GM10248 (cell line): ENCODE measurements around the gene LYRM4.

ENCODE experiments used
- CTCF ChIA-PET: fragments of 300-600 bp; sonication (Branson Sonifier 250); formaldehyde crosslinking; extraction: SDS; loops from one replicate; lab custom pipeline; 2021; ENCODE audit warnings: antibody characterized with exemption; lab: Yijun Ruan, JAX
- POLR2A ChIA-PET: fragments of 350-650 bp; sonication (Branson Sonifier 250); formaldehyde crosslinking; extraction: SDS; loops from one replicate; lab custom pipeline; 2020; ENCODE audit warnings: antibody characterized with exemption; lab: Yijun Ruan, JAX
- DNase-seq: peaks from one replicate; pipeline ENCODE4 v3.0.0; 2012; ENCODE audit errors: extremely low spot score
- CTCF ChIP-seq: IDR thresholded peaks from 2 replicates; pipeline ENCODE4 v1.5.1; 2012; ENCODE audit warnings: mild to moderate bottlenecking, low read depth; ENCODE audit errors: extremely low read depth, missing control alignments, control extremely low read depth

The LYRM4 gene

DNA sequence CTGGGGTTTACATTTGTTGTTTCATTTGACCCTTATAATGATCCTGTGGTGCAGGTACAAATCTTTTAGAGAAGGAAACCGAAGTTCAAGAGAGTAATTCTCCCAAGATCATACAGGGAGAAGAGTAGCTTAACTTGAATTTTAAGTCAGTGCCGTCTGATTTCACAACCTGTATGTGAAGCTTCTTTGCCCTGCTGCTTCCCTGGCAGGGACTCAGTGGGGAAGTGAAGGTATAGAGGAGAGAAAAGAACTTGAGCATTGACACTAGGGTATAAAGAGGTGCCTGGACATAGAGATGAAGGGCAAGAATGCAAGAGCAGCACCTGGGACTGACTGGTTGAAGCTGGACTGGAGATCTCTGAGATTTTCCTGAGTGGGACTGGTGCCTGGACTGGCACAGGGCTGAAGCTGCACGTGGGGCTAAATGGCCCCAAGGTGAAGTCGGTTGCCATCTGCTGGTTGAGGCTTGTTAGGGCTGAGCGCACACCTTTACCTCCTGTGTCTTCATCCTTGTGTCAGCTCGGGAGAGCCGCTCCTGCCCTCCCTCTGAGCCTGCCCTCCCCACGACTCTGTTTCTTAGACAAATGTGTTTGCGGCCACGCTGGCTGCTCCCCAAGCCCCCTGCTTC is 42.4 kb upstream of the LYRM4 start:
- TF ChIP-seq CTCF: peak; percentile 81
- CTCF ChIA-PET: interaction anchor here (0.9 to 7.0 kb wide), 46 partner anchors 8 to 300 kb away, joined by 3 to 122 read pairs (median 4); partner anchors contain the start of gene RPP40
- peak; percentile 77 for DNase-seq
- POLR2A ChIA-PET: no interaction called here

- no peak for TF ChIP-seq CTCF
- CTCF ChIA-PET: interaction anchor here (0.9 to 7.0 kb wide), 44 partner anchors 7 to 299 kb away, joined by 3 to 122 read pairs (median 4); partner anchors contain the start of gene RPP40
- peak; percentile 45 for DNase-seq
- POLR2A ChIA-PET: no interaction called here
Measured at GRCh38 chr6:5302220-5302946, 41.6 kb upstream of the LYRM4 start.

GRCh38 chr6:5300206-5300764 is 39.5 kb upstream of the LYRM4 start:
- ChIA-PET POLR2A (no interaction called here), CTCF (interaction anchor here (1.5 to 3.6 kb wide), 3 partner anchors 10 to 157 kb away, joined by 4 to 15 read pairs (median 4); no protein-coding TSS in a partner anchor)
- TF ChIP-seq CTCF: no peak
- DNase-seq: no peak

GRCh38 chr6:5295623-5296022 is 34.9 kb upstream of the LYRM4 start:
- CTCF ChIA-PET: interaction anchor here (1.2 to 1.7 kb wide), 5 partner anchors 8 to 78 kb away, joined by 4 to 11 read pairs (median 4); no protein-coding TSS in a partner anchor
- TF ChIP-seq CTCF: no peak
- DNase-seq: no peak
- POLR2A ChIA-PET: no interaction called here

DNA sequence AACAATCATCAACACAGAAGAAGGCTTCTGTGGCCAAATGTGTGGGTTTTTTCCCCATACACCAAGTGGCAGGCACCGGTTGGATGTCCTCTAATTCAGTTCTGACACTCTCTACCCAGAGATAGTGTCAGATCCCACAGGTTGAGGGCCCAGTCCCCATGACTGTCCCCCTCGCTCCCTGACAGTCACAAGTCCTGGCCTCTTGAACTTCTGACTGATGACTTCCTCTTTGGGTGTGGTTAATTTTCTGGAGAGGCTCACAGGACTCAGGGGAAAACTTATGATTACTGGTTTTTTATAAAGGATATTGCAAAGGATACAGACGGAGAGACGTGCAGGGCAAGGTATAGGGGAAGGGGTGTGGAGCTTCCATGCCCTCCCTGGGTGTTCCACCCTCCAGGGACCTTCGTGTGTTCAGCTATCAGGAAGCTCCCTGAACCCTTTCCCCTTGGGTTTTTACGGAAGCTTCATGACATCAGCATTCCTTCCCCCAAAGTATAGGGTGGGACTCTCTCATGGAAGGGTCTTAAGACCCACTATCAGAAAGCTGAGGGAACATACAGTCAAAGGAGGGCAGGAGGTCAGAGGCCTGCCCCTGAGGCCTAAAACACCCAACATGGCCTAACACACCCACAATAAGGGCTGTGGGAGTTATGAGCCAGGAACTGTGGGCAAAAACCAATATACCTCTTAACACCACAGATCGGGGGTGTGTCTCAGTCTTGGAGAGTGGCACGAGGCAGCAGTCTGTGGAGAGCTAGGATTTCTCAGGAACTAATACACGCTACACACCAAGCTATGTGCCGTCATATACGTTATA is 33.9 kb upstream of the LYRM4 start:
- POLR2A ChIA-PET: no interaction called here
- no peak for TF ChIP-seq CTCF
- DNase-seq: no peak
- CTCF ChIA-PET: interaction anchor here (1.5 to 1.7 kb wide), 4 partner anchors 9 to 77 kb away, joined by 4 to 11 read pairs (median 4); no protein-coding TSS in a partner anchor
